ENCODE measurements around the gene LONP2.

- TF ChIP-seq CTCF (IDR thresholded peaks at IDR 0.05) (no peak), POLR2AphosphoS5 (IDR thresholded peaks at IDR 0.05) (no peak)
These were observed 39.3 kb upstream of the LONP2 start for GRCh38 chr16:48204825-48205151.

Measured in esophagus muscularis mucosa (tissue), 3 donors.